Adipose tissue (tissue), 3 donors: ENCODE data around the gene NHSL2. TPM values are rescaled to one million over a fixed set of nuclear protein-coding genes. Genes with fewer than 3 reads are reported as not detected.

Source experiments
- H3K27ac ChIP-seq: one replicate; pipeline ENCODE4 v1.5.1; 2013; ENCODE audit warnings: low read depth, low read length
- WGBS, 3 donors: extraction: QIAGEN DNeasy Blood & Tissue Kit; methylation state at CpG; one replicate each; pipeline ENCODE4 v1.1.7; 2013; 5-methylcytosine and 5-hydroxymethylcytosine counted together
- polyA plus RNA-seq, 3 donors: library from polyadenylated mRNA; stranded (reverse); fragments of 200-250 nt; gene quantifications; one replicate each; pipeline ENCODE4 v1.2.3, GENCODE V29; 2013
- donor health status: healthy with polysubstance abuse.
- donor health status: Bipolar disorder and iron deficiency.
- donor health status: healthy.

NHSL2 gene
- polyA plus RNA-seq, 3 donors, result 0.41 to 3.8 (median 2.3) TPM

DNA sequence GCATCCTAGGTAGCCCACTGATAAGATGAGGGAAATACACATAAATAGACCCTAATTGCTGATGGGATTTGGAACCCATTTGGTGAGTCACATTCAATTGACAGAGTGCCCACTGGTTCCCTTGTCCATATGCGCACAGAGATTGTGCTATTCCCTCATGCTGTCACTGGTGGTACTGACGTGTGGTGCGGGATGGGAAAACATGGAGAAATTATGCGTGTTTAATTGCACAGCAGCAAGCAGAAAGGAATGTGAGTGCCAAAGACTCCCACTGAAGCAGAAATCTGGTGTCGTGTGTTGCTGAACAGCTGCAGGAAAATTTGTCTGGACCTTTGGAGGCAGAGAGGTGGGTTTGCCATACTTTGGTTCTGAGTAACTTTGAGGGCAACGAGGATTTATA lies 92.2 kb downstream of the NHSL2 start:
- WGBS, 3 donors, result 68 to 82% (median 73%) methylated on average over 6 of the region's 6 CpGs
- H3K27ac ChIP-seq, result no peak overlapping the region

- WGBS, 3 donors, result 34 to 35% (median 35%) methylated on average over 15 to 17 of the region's 17 CpGs
- peak overlapping the region; percentile 55 for H3K27ac ChIP-seq
These were observed 93.4 kb downstream of the NHSL2 start for GRCh38 chrX:72003811-72004750.

- H3K27ac ChIP-seq, result no peak overlapping the region
- WGBS, 3 donors, result 84 to 100% (median 98%) methylated on average over 1 to 2 of the region's 2 CpGs
These were observed 94.4 kb downstream of the NHSL2 start for GRCh38 chrX:72005046-72005445.

DNA sequence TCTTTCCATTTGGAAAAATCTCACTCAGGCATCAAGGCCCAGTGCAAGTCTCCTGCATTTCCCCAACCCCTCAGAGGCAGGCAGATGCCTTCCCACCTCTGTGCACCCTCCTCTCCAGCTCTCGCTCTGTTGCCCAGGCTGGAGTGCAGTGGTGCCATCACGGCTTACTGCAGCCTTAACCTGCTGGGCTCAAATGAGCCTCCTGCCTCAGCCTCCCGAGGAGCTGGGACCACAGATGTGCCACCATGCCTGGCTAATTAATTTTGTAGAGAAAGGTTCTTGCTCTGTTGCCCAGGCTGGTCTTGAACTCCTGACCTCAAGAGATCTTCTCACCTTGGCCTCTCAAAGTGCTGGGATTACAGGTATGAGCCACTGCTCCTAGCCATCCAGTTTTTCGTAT lies 95.8 kb downstream of the NHSL2 start:
- H3K27ac ChIP-seq, result no peak overlapping the region
- 90 to 97% (median 94%) methylated on average over 3 to 4 of the region's 4 CpGs for WGBS, 3 donors

DNA sequence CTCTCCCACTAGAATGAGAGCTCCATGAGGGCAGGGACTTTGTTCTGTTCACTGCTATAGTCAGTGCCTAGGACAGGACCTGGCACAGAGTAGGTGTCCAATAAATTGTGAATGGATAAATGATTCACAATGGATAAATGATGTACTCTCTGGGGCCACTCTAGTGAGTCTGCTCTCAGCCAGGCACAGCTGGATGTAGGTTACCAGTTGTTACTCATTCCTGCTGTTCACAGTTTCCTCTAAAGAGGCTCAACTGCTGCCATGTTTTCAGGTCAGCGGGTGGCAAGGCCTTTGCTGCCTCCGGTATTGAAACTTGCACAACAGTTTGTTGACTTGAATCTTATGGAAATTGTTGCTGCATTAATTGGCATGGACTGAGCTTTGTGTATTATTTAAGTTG lies 99.1 kb downstream of the NHSL2 start:
- WGBS, 3 donors, result 88 to 94% (median 92%) methylated on average over 2 of the region's 2 CpGs

GRCh38 chrX:72011734-72012133 lies 101.1 kb downstream of the NHSL2 start:
- no peak overlapping the region for H3K27ac ChIP-seq
- 84 to 96% (median 94%) methylated on average over 2 of the region's 2 CpGs for WGBS, 3 donors

More for the DNA sequence above, 99.1 kb downstream of the NHSL2 start:
- no peak overlapping the region for H3K27ac ChIP-seq

GRCh38 chrX:72015383-72015782 lies 104.7 kb downstream of the NHSL2 start:
- no peak overlapping the region for H3K27ac ChIP-seq
- 71 to 80% (median 72%) methylated on average over 3 of the region's 3 CpGs for WGBS, 3 donors

DNA sequence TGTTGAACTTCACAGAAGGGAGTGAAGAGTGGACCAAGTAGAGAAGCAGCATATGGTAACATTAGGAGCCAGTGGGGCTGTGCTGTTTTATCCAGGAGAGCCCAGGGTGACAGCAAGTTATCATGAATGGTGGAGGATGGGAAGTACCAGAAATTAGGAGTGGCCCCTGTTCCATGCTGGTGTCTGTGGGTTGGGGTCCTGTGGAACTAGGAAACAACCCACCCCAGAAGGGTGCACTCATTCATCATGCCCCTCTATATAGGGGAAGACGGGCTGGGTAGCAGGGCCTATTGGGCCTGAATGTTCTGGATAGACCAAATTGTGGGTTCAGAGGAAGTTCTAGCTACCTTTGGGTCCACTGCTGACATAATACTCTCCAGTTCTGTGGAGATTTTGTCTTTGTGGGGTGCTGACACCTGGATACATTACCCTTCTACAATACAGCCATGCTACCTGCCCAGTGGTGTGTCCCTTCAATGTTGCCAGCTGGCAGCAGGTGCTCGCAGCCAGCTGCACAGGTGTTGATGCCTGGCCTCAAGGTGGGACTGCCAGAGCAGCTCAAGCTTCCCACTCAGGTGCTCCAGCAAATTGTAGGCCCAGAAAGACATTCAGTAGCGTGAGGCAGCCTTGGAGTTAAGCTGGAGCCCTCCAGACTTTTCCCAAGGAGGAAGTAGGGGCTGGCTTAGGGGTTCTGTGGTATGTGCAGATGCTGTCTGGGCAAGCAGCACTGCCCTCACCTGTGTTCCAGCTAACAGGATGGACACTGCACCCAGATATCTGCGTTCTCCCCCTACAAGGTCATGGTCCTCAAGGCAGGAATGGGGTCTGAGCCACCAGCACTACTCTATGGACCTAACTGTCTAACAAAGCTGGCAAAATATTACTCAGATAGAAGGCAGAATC lies 106.5 kb downstream of the NHSL2 start:
- no peak overlapping the region for H3K27ac ChIP-seq
- whole genome bisulfite sequencing, 3 donors, result 78 to 98% (median 86%) methylated on average over 4 of the region's 4 CpGs

- no peak overlapping the region for H3K27ac ChIP-seq
- 7 to 15% (median 8%) methylated on average over 44 to 70 of the region's 70 CpGs for WGBS, 3 donors
These were observed 107.8 kb downstream of the NHSL2 start for GRCh38 chrX:72018277-72019112.

GRCh38 chrX:72019487-72019886 lies 108.8 kb downstream of the NHSL2 start:
- WGBS, 3 donors, result 74 to 84% (median 78%) methylated on average over 3 of the region's 3 CpGs
- H3K27ac ChIP-seq, result no peak overlapping the region

DNA sequence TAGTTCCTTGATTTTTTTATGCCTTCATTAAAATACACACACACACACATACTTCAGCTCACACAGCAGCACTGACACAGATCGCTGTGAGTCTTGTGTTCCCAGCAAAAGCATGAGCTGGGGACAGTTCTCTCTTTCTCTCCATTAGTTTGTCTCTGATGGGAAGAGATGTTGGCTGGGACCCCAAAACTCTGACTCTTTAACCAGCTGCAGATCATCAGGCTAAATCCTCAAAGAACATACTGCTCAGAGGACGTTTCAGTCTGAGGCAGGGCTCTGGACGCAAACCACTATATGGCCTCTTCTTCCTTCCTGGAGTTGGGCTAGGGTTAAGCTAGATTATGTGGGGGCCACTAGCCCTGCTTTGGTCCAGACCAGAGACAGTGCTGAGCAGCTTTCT lies 109.6 kb downstream of the NHSL2 start:
- WGBS, 3 donors, result 38 to 80% (median 40%) methylated on average over 3 of the region's 3 CpGs
- H3K27ac ChIP-seq, result no peak overlapping the region

DNA sequence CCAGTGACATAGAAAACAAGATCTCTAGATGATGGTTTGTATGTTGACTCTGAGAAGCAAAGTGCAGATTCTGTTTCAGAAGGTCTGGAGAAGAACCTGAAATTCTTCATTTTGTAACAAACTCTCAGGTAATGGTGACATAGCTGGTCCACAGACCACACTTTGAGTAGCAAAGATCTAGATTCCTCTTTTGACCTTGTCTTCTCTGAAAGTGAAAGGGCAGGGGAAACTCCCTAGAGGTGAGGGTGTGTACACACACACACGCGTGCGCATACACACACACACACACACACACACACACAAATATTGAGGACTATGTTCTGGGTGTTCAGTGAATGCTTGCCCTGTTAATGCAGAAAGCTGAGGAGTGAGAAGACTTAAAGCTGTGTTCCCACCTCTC lies 110.1 kb downstream of the NHSL2 start:
- no peak overlapping the region for H3K27ac ChIP-seq
- 87 to 93% (median 89%) methylated on average over 3 of the region's 3 CpGs for WGBS, 3 donors

- H3K27ac ChIP-seq, result no peak overlapping the region
- 36 to 77% (median 71%) methylated on average over 2 of the region's 2 CpGs for WGBS, 3 donors
These were observed 111.3 kb downstream of the NHSL2 start for GRCh38 chrX:72021975-72022374.

GRCh38 chrX:72023071-72023470 lies 112.4 kb downstream of the NHSL2 start:
- WGBS, 3 donors, result 57 to 67% (median 60%) methylated on average over 2 of the region's 2 CpGs
- no peak overlapping the region for H3K27ac ChIP-seq

- 81 to 100% (median 98%) methylated on average over 6 of the region's 6 CpGs for WGBS, 3 donors
- H3K27ac ChIP-seq, result no peak overlapping the region
These were observed 114.7 kb downstream of the NHSL2 start for GRCh38 chrX:72025236-72025770.

GRCh38 chrX:72026341-72027023 lies 115.8 kb downstream of the NHSL2 start:
- H3K27ac ChIP-seq, result no peak overlapping the region
- WGBS, 3 donors, result 41 to 88% (median 53%) methylated on average over 3 of the region's 3 CpGs
